Endothelial cell of umbilical vein (primary cell): ENCODE results near the gene VIM. TPM values are rescaled to one million over a fixed set of nuclear protein-coding genes. Genes with fewer than 3 reads are reported as not detected.
"Not testable (repeated sequence)": the region's sequence is repeated elsewhere in the genome, so short reads cannot be mapped to it uniquely, and the experiment has no call there.

ENCODE experiments used
- BruUV-seq: library from RNA; stranded (reverse); fragments of 400-500 nt; replicated peaks from 2 replicates; lab custom pipeline; 2021; lab: Mats Ljungman, UMichigan
- CTCF ChIA-PET: fragments of 300-600, 350-600 bp; sonication (Branson Sonifier 250); formaldehyde crosslinking; loops from one replicate; lab custom pipeline; 2021; ENCODE audit warnings: antibody characterized with exemption, inconsistent platforms; lab: Charles Lee
- POLR2A ChIA-PET: fragments of 300-600, 350-600 bp; sonication (Branson Sonifier 250); formaldehyde crosslinking; loops from one replicate; lab custom pipeline; 2021; ENCODE audit warnings: antibody characterized with exemption, inconsistent platforms; lab: Charles Lee
- DNase-seq: peaks from one replicate; pipeline ENCODE4 v3.0.0-alpha.2; 2011; ENCODE audit warnings: low read depth, low spot score
- FAIRE-seq: peaks from 2 replicates; lab custom pipeline; 2011; peaks lifted over from hg19 to GRCh38; lab: Jason Lieb, UNC
- H2AFZ ChIP-seq: 2 replicates; pipeline ENCODE4 v1.6.0; 2012; ENCODE audit warnings: low read depth, low read length, control low read depth, inconsistent platforms
- H3K27ac ChIP-seq: 2 replicates; pipeline ENCODE4 v1.5.1; 2011; ENCODE audit warnings: low read depth, mild to moderate bottlenecking, control low read depth, low read length, moderate library complexity; ENCODE audit not compliant: insufficient read depth
- H3K27me3 ChIP-seq, 2 experiments: 2 replicates each; pipeline versions ENCODE4 v1.6.0 to v1.6.1; 2011; ENCODE audit warnings: low read length in 2 of 2, mixed read lengths in 1 of 2; ENCODE audit not compliant: control insufficient read depth in 2 of 2, insufficient read depth in 2 of 2
- H3K36me3 ChIP-seq, 2 experiments: 2 replicates in 1 of 2; 3 replicates in 1 of 2; pipeline ENCODE4 v1.5.1; 2011; ENCODE audit warnings: low read length in 2 of 2, mild to moderate bottlenecking in 1 of 2, moderate library complexity in 1 of 2; ENCODE audit not compliant: control insufficient read depth in 2 of 2, insufficient read depth in 2 of 2; ENCODE audit errors: extremely low read depth in 1 of 2
- H3K4me1 ChIP-seq: 3 replicates; pipeline ENCODE4 v1.5.1; 2011; ENCODE audit warnings: mild to moderate bottlenecking, low read length; ENCODE audit not compliant: control insufficient read depth, insufficient read depth; ENCODE audit errors: extremely low read depth
- H3K4me2 ChIP-seq: 2 replicates; pipeline ENCODE4 v1.6.1; 2011; ENCODE audit warnings: low read length, control low read depth, mixed read lengths; ENCODE audit not compliant: insufficient read depth
- H3K4me3 ChIP-seq, 3 experiments: fragments of 200-600 bp in 1 of 3; sonication (generic), shearing (Covaris generic) in 1 of 3; replicated peaks in 1 of 3; 2 replicates each; pipeline ENCODE4 v1.5.1; 2011 to 2016; ENCODE audit warnings: control low read depth in 3 of 3, low read length in 3 of 3, mild to moderate bottlenecking in 2 of 3, inconsistent platforms in 1 of 3, low read depth in 1 of 3, moderate library complexity in 1 of 3; ENCODE audit not compliant: insufficient read depth in 1 of 3
- H3K79me2 ChIP-seq: 2 replicates; pipeline ENCODE4 v1.6.0; 2012; ENCODE audit warnings: low read length, inconsistent platforms; ENCODE audit not compliant: control insufficient read depth, insufficient read depth
- H3K9ac ChIP-seq: replicated peaks from 2 replicates; pipeline ENCODE3; 2011; ENCODE audit warnings: low read length, control low read depth; ENCODE audit not compliant: insufficient read depth; ENCODE audit errors: extremely low read depth
- H3K9me1 ChIP-seq: replicated peaks from 3 replicates; pipeline ENCODE4 v1.6.0; 2011; ENCODE audit warnings: mild to moderate bottlenecking, low read length; ENCODE audit not compliant: control insufficient read depth, insufficient read depth; ENCODE audit errors: extremely low read depth
- H3K9me3 ChIP-seq: replicated peaks from 2 replicates; pipeline ENCODE4 v1.5.1; 2012; ENCODE audit warnings: low read length, inconsistent platforms; ENCODE audit not compliant: control insufficient read depth, insufficient read depth
- H4K20me1 ChIP-seq: replicated peaks from 2 replicates; pipeline ENCODE3; 2011; ENCODE audit warnings: mild to moderate bottlenecking, low read length; ENCODE audit not compliant: control insufficient read depth, insufficient read depth; ENCODE audit errors: extremely low read depth
- GATA2 ChIP-seq: IDR thresholded peaks from 2 replicates; pipeline ENCODE4 v1.7.0; 2011; ENCODE audit warnings: low read depth, mild to moderate bottlenecking, moderate library complexity, mixed read lengths, low read length; ENCODE audit not compliant: insufficient read length, insufficient read depth
- JUN ChIP-seq: IDR thresholded peaks from 2 replicates; pipeline ENCODE4 v1.6.1; 2011; ENCODE audit warnings: borderline replicate concordance, low read depth; ENCODE audit not compliant: insufficient read length, insufficient read depth
- MYC ChIP-seq: IDR thresholded peaks from one replicate; pipeline ENCODE4 v1.6.1; 2011; ENCODE audit warnings: mild to moderate bottlenecking, low read depth, low read length
- POLR2A ChIP-seq: IDR thresholded peaks from 2 replicates; pipeline ENCODE4 v1.6.1; 2012; ENCODE audit warnings: low read depth, mild to moderate bottlenecking, control low read depth, low read length
- dilution Hi-C: fragments of 300-500 bp; cut with MboI; formaldehyde crosslinking; loops from one replicate; pipeline ENCODE4 v1.15.0; 2019; ENCODE audit warnings: low sequenced_read_pairs; ENCODE audit not compliant: extremely low pct_ligation_motif_present
- intact Hi-C: fragments of 100-400 bp; cut with micrococcal nuclease; formaldehyde crosslinking; loops from one replicate; pipeline ENCODE4 v1.10.0; 2022
- polyA plus RNA-seq, 4 experiments: library from polyadenylated mRNA; depleted of rRNA in 3 of 4; stranded (reverse) in 3 of 4; unstranded in 1 of 4; fragments of >200 nt; gene quantifications; 2 replicates each; pipeline versions ENCODE4 v1.2.1 to v1.2.3, GENCODE V29; 2011 to 2012; ENCODE audit warnings: missing spikeins in 1 of 4
- total RNA-seq: library from RNA; stranded (reverse); gene quantifications from 2 replicates; pipeline ENCODE4 v1.2.3, GENCODE V29; 2021
- TF ChIP-seq, protein P1 (sequence below), 2 donors: IDR thresholded peaks; 1 replicate in 1 of 2; 2 replicates in 1 of 2; pipeline ENCODE4 v1.5.1; 2011; ENCODE audit warnings: low read length in 2 of 2, mild to moderate bottlenecking in 2 of 2, moderate library complexity in 2 of 2, control low read depth in 1 of 2, inconsistent platforms in 1 of 2, low read depth in 1 of 2; ENCODE audit not compliant: insufficient read depth in 1 of 2; ENCODE audit errors: extremely low read depth in 1 of 2
- TF ChIP-seq, protein P2 (sequence below): IDR thresholded peaks from 2 replicates; pipeline ENCODE4 v1.6.1; 2011; ENCODE audit not compliant: insufficient read depth, insufficient read length

VIM gene
- total and polyA plus RNA-seq, 2 donors (not counting 3 experiments of a cell fraction or from before 2014, with no cell fraction given): 5,699 to 5,781 TPM

DNA sequence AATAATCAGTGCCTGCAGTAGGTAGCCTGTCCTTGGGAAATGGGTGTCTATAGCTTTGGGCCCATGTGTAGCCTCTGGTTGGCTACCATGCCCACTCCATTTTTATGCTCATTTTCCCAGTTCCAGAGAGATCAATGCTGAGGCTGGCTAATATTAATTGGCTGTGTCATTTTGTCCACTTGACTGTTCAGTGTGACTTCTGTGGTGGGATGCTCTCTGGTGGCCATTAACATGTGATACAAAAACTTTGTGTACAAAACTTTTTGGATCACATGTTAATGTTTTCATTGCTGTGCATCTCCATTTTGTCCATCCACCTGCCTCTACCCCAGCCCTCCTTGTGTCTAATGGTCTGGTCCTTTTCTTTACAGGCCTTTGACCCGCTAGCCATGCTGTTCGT, 22.7 kb downstream of the VIM start:
- CTCF ChIA-PET: interaction anchor here (1.0 kb wide), 1 partner anchor 8 kb away, joined by 3 read pairs; no protein-coding TSS in a partner anchor
- no TSS peak for BruUV-seq
- no peak for FAIRE-seq
- no peak overlapping the region for H3K4me3 ChIP-seq
- H3K4me2 ChIP-seq: no peak overlapping the region
- dilution Hi-C loops (no loop called here), intact Hi-C loops (loop anchor here (1.0 to 10.0 kb wide), 2 partner anchors 407 to 1346 kb away; no protein-coding TSS in a partner anchor)
- no peaks in the 10 kb centered on the region for H4K20me1 ChIP-seq
- no peaks in the 10 kb centered on the region for H3K9me1 ChIP-seq
- POLR2A ChIA-PET: no interaction called here
- TF ChIP-seq, protein P1, sequence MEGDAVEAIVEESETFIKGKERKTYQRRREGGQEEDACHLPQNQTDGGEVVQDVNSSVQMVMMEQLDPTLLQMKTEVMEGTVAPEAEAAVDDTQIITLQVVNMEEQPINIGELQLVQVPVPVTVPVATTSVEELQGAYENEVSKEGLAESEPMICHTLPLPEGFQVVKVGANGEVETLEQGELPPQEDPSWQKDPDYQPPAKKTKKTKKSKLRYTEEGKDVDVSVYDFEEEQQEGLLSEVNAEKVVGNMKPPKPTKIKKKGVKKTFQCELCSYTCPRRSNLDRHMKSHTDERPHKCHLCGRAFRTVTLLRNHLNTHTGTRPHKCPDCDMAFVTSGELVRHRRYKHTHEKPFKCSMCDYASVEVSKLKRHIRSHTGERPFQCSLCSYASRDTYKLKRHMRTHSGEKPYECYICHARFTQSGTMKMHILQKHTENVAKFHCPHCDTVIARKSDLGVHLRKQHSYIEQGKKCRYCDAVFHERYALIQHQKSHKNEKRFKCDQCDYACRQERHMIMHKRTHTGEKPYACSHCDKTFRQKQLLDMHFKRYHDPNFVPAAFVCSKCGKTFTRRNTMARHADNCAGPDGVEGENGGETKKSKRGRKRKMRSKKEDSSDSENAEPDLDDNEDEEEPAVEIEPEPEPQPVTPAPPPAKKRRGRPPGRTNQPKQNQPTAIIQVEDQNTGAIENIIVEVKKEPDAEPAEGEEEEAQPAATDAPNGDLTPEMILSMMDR (IDR thresholded peaks at IDR 0.05; ENCODE audit: extremely low read depth in 1 of 2, insufficient read depth in 1 of 2, low read depth in 1 of 2, low read length in 2 of 2): no peak
- TF ChIP-seq MYC (no peak), POLR2A (no peak), JUN (no peak), GATA2 (no peak)
- TF ChIP-seq, protein P2, sequence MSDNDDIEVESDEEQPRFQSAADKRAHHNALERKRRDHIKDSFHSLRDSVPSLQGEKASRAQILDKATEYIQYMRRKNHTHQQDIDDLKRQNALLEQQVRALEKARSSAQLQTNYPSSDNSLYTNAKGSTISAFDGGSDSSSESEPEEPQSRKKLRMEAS: no peak
- H3K79me2 ChIP-seq: no peaks in the 10 kb centered on the region
- H2AFZ ChIP-seq: no peak overlapping the region
- no peak overlapping the region for H3K9ac ChIP-seq
- no peaks in the 10 kb centered on the region for H3K27me3 ChIP-seq
- no peak overlapping the region for H3K27ac ChIP-seq
- no peaks in the 10 kb centered on the region for H3K36me3 ChIP-seq
- H3K9me3 ChIP-seq: no peaks in the 10 kb centered on the region
- DNase-seq: peak; percentile 14
- H3K4me1 ChIP-seq: no peaks in the 10 kb centered on the region

DNA sequence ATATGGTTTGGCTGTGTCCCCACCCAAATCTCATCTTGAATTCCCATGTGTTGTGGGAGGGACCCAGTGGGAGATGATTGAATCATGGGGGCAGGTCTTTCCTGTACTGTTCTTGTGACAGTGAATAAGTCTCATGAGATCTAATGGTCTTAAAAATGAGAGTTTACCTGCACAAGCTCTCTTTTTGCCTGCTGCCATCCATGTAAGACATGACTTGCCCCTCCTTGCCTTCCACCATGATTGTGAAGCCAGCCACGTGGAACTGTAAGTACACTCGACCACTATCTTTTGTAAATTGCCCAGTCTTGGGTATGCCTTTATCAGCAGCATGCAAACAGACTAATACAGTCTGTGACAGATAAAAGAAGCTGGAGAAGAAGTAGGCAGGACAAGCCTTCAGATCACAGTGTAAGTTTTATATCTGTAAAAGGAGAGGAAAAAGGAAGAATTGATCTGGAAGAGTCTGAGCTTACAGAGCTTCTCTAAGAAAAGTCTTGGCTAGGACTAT, 26.6 kb downstream of the VIM start:
- POLR2A ChIA-PET: not testable (repeated sequence)

More for the DNA sequence above, 26.6 kb downstream of the VIM start:
- H3K36me3 ChIP-seq, H3K4me3 ChIP-seq, H2AFZ ChIP-seq, H3K4me2 ChIP-seq, H3K79me2 ChIP-seq, H3K9me3 ChIP-seq, H4K20me1 ChIP-seq, H3K4me1 ChIP-seq, H3K9ac ChIP-seq, BruUV-seq, H3K9me1 ChIP-seq, dilution Hi-C loops, DNase-seq, H3K27me3 ChIP-seq, H3K27ac ChIP-seq, FAIRE-seq: not testable (repeated sequence)
- CTCF ChIA-PET: interaction anchor here (0.8 to 1.4 kb wide), 5 partner anchors 11 to 430 kb away, joined by 3 to 7 read pairs (median 3); no protein-coding TSS in a partner anchor
- intact Hi-C loops: loop anchor here (10.0 kb wide), 1 partner anchor 1350 kb away; no protein-coding TSS in a partner anchor
